Measurements from ENCODE around the gene CBR1. TPM values are rescaled to one million over a fixed set of nuclear protein-coding genes. Genes with fewer than 3 reads are reported as not detected.
"Not testable (repeated sequence)": the region's sequence is repeated elsewhere in the genome, so short reads cannot be mapped to it uniquely, and the experiment has no call there.

Gene CBR1
- total and polyA plus RNA-seq, 12 donors = 38.3 to 602 (median 107) TPM

- no peak for DNase-seq
- intact Hi-C loops (cut with DNase I) = no loop called here
- H3K27me3 ChIP-seq = peaks cover 5% of the 10 kb centered on the region
- TF ChIP-seq CTCF (IDR thresholded peaks at IDR 0.05) (no peak), POLR2A (IDR thresholded peaks at IDR 0.05) (no peak)
- H3K27ac ChIP-seq = no peak overlapping the region
- no peak overlapping the region for H3K4me3 ChIP-seq
- H3K9me3 ChIP-seq (replicated peaks in 1 of 3) = no peaks in the 10 kb centered on the region
- no peaks in the 10 kb centered on the region for H3K36me3 ChIP-seq (replicated peaks in 1 of 2)
- 76 to 84% (median 78%) methylated on average over 8 of the region's 8 CpGs for WGBS, 4 donors
- peaks cover 0 to 10% of the 10 kb centered on the region in 2 donors for H3K4me1 ChIP-seq (replicated peaks in 1 of 2)
Observed at GRCh38 chr21:36097427-36098181, 27.8 kb downstream of the CBR1 start.

GRCh38 chr21:36098182-36098532 lies 28.3 kb downstream of the CBR1 start:
- 38 to 53% (median 50%) methylated on average over 2 of the region's 2 CpGs; no CpG with 5 or more reads in 1 of the 4 donors for WGBS, 4 donors

DNA sequence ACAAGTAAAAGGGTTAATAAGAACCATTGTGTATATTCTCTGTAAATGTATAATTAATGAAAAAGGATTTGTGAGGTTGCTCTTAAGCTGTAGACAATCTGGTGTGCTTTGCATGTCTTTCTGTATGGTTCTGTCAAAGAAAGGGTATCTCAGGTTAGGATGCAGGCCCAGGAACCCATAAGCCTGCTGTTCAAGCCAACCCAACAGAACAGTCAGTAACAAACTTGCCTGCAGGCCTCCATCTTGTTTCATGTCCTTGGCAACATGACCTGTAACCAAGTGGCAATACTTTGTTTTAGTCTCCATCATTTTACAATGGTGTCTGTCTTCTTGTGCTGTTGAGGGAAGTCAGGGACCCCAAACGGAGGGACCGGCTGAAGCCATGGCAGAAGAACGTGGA lies 29.2 kb downstream of the CBR1 start:
- peaks cover 5% of the 10 kb centered on the region for H3K27me3 ChIP-seq
- H3K36me3 ChIP-seq (replicated peaks in 1 of 2) = no peaks in the 10 kb centered on the region
- no peak overlapping the region for H3K4me3 ChIP-seq
- H3K9me3 ChIP-seq (replicated peaks in 1 of 3) = no peaks in the 10 kb centered on the region
- 76 to 96% (median 89%) methylated on average over 3 of the region's 3 CpGs for WGBS, 4 donors
- H3K4me1 ChIP-seq (replicated peaks in 1 of 2) = peaks cover 0 to 10% of the 10 kb centered on the region in 2 donors
- no peak for DNase-seq
- H3K27ac ChIP-seq = no peak overlapping the region
- intact Hi-C loops (cut with DNase I) = no loop called here
- TF ChIP-seq POLR2A (IDR thresholded peaks at IDR 0.05) = no peak
- no peak for TF ChIP-seq CTCF (IDR thresholded peaks at IDR 0.05)

More at GRCh38 chr21:36098182-36098532, 28.3 kb downstream of the CBR1 start:
- Histone ChIP-seq H3K4me1 (replicated peaks in 1 of 2) (peaks cover 0 to 10% of the 10 kb centered on the region in 2 donors), H3K27ac (no peak overlapping the region), H3K9me3 (replicated peaks in 1 of 3) (no peaks in the 10 kb centered on the region), H3K27me3 (peaks cover 5% of the 10 kb centered on the region), H3K36me3 (replicated peaks in 1 of 2) (no peaks in the 10 kb centered on the region), H3K4me3 (no peak overlapping the region)
- no peak for DNase-seq
- TF ChIP-seq CTCF (IDR thresholded peaks at IDR 0.05) (no peak), POLR2A (IDR thresholded peaks at IDR 0.05) (no peak)
- intact Hi-C loops (cut with DNase I) = no loop called here

- not testable (repeated sequence) for H3K27ac ChIP-seq, DNase-seq
- intact Hi-C loops (cut with DNase I) = loop anchor here in 1 of 2 donors (10.0 kb wide), 1 partner anchor 55 kb away; no protein-coding TSS in a partner anchor
Observed at GRCh38 chr21:36099695-36100211, 29.9 kb downstream of the CBR1 start.

More at GRCh38 chr21:36099695-36100211, 29.9 kb downstream of the CBR1 start:
- H3K9me3 ChIP-seq (replicated peaks in 1 of 3); H3K36me3 ChIP-seq (replicated peaks in 1 of 2); H3K27me3 ChIP-seq; H3K4me3 ChIP-seq: not testable (repeated sequence)
- 59 to 67% (median 65%) methylated on average over 8 to 13 of the region's 13 CpGs for WGBS, 4 donors
- peaks cover 0 to 10% of the 10 kb centered on the region in 2 donors for H3K4me1 ChIP-seq (replicated peaks in 1 of 2)

Measured in adrenal gland (tissue), 12 donors.